Superior temporal gyrus (tissue), 1 donor: Measurements from ENCODE around the gene POPDC2.

ENCODE experiments used
- DNase-seq: peaks from one replicate; pipeline ENCODE4 v3.0.0-alpha.2; 2016; ENCODE audit errors: extremely low spot score

The POPDC2 gene

DNA sequence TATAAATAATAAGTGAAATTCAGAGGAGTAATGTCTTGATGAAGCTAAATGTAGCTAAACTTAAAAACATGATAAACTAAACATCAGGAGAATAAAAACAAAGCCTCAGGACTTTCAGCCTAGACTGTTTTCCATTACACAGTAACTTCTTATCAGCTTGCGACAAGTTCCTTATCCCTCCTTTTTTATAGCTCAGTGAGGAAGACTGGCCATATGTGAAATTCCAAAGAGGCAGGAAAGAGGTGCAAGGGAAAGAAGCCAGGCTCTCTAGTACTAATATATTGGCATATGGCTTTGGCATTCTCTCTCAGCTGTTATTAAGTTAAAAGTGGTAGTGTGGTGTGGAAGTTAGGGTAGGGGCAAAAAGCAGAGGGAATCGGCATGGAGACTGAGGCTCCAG, 12.4 kb upstream of the POPDC2 start:
- DNase-seq: no peak

DNA sequence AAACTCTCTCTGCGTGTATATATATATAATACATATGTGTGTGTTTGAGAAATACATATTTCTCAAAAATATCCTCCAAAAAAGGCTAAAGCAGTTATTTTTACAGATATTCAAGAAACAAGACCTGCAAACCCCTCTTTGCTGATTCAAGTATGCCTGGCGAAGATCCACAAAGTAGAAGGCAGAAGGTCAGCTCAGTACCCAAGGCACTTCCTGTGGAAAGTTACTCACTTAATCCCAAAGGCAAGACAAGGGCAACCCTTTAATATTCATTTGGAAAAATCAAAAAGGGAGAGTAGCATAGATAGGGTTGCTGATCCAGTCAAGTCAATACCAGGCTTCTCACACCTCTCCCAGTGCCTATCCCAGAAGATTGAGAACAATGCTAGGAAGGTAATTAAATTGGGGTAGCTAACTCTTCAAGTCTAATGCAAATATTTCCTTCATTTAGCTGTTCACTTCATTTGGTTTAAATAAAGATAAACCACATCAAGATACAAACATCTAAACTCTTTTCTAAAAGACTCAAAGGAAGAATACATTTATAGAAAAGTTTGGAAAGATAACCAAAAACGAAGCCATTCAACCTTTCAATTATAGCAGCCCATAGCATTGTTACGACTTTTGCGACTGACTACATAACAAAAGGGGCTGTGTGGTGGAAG, 9.6 kb upstream of the POPDC2 start:
- no peak for DNase-seq

DNA sequence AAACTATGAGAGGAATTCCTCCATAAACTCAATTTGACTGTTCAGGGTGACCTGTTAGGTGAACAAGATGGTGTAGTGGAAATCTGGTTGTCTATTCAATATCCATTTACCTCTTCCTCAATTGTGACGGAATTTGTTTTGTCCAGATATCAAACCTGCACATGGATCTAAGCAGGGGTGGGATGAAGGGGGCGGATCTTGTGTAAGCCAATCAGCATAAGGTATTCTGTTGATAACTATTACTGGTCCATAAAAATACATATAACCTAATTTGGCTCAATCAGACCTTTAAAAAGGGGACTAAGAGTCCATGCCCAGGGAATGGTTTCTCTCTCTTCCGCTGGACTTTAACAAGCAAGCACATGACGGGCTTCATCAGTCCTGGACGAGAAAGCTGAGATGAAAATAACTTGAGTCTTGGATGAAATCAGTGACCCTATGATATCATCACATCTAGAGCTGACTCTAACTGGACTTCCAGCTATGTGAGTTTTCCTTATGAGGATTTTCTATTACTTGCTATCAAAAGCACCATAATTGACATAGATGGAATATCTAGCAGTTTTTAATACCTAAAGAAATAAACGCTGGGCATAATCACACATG, 5.7 kb upstream of the POPDC2 start:
- no peak for DNase-seq

DNA sequence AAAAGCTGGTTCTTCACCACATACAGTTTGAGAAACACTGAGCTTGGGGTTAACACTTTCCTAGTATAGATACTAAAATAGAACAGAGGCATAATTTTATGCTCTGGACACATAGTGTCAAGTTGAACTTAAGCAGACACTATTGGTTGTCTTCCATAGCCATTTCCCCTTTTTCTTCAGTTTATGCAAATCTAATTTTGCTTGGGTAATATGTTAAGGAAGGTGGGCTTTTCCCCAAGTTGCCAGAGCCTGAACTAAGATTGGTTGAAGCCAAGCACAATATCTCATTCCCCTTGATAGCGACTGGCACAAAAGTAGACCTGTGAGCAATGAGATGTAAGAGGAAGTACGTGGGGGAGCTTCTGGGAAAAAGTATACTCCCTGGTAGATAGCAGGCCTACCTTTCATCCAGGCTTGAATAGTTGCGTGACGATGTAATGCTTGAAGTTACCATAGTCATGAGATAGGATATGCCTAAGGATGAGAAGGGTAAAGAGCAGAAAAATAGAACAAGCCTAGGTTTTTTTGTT, 4.5 kb upstream of the POPDC2 start:
- DNase-seq: no peak

DNA sequence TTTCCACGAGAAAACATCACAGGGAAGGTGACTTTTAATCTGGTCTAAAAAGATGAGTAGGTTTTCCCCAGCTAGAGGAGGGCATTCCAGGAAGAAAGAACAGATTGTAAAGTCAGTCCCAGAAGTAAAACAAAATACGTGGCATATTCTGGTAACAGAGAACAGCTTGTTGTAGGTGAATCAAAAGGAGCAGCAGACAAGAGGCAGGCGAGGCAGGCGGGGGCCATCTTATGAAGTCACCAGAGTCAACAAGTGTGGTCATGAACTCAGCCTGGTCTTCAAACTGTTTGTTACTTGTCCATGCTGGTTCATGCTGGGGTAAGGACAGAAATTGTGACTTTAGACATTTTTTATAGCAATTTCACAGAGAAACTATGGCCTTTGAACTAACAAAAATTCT, 4.0 kb upstream of the POPDC2 start:
- no peak for DNase-seq

DNA sequence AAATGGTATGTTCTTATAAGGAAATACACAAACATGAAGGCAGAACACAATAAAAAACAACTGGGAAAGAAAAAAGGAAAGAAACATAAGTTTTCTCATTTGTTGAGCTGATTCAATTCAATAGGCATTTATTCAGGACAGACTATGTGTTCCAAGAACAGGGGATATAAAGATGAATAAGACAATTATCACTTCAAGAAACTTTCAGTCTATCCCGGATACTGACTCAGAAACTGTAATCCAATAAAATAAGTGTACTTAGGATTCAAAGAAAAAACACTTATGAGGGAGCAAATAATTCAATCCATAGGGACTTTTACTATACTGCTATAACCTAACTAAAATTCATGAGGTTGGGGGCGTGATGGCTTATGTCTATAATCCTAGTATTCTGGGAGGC, 3.5 kb upstream of the POPDC2 start:
- no peak for DNase-seq

DNA sequence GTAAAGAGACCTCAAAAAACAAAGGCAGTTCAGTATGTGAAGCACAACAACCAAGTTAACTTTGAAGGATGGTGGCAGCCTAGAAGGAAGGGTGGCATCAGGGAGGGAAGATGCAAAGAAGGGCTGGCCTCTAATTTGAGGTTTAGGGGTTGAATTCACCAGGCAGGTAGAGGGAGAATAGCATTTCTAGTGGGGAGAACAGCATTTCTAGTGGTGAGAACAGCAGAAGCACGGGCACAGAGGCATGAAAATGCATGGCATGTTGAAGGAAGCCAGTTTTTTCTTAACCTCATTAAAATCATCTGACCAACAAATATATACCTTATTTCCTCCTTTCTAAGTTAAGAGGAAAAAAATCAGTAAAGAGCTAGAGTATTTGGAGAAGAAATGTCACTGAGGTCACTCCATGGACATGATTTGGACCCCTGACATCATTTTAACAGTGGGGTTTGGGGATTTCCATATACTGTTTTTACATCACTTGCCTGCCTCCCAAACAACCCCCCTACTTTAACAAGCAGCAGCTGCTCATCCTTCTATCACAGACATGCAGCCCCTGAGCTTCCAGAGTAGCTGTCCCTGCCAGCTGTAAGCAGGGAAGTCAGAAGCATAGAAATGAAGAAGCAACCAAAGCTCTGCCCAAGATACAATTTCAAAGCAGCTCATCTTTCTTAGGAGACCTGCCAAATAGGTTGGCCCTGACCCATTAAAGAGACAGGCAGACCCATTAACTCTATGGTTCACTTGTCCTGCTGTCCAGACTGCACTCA, 2.4 kb upstream of the POPDC2 start:
- no peak for DNase-seq

DNA sequence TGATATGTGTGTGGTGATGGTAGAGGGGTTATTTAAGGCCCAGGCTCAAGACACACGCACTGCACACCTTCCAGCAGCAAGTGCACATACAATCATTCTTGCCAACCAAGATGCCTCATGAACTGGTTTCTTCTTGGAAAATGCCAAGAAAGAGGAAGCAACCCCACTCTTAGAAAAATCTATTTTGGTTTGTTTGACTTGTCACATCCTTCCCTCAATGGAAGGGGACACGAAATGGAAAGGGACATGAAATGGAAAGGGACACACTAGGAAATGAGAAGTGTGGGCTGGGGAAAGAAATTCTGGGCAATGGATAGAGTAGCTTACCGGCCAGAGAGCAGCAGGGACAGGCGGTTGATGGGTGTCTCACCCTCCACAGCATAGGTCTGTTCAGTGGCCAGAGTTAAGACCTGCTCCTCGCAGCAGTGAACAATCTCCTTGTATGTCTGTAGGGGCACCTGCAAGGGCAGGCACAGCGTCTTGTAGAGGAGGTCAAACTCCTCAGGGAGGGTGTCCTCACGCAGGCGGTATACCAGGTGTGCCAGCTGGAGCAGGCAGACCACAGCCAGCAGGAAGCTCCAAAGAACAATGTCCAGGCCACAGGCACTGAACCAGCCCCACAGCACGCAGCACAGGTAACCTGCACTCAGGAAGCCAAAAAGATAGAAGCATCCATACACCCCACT, 640 bp downstream of the POPDC2 start:
- DNase-seq: no peak

DNA sequence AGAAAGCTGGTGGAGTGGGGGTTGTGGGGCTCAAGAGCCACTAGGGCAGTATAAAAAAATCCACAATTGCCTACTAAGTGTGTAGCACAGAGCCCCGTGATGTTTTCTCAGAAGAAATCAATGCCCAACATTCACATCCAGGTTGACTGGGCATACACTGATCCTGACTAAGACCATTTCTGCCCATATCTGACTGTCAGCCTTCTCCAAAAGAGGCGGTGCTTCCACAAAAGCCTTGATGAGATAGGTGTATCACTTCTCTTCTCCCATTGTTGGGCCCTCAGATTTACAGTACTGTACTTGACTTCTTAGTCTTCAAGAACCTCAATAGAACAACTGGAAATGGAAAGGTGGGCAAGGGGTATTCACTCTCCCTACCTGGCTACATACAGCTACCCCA, 1.4 kb downstream of the POPDC2 start:
- no peak for DNase-seq

DNA sequence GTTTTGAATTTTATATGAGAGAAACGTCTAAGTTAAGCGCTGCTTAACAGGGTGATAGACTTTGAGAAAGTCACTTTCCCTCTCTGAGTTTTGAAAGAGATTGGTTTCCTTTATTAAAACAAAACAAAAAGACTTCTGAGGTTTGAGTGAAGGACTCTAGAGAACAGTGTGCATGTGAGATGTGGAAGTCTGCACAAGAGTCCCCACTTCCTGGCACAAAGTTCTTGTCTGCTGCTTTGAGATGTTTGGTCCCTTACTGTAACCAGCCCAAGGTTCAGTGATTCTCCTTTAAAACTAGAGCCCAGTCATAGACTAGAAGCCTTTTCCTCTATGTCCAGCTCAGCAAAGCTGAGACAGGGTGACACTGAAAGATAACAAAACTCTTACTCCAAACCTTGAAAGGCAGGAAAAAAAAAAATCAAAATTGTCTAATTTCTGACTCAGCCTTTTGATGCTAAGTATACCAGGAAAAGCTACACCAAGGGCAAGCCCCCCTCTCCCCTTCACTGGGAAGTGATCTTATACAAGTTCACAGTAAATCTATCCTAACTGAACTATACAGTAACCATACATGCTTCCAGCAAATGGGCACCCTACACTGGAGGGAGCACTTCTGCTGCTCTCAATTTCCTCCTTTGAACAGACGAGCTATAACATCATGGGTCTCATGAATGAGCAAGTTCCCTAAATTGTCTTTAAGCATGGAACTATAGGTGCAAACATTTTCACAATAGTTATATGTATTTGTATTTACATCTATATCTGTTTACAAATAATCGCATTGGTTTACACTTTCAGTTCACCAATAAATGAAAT, 2.3 kb downstream of the POPDC2 start:
- no peak for DNase-seq

DNA sequence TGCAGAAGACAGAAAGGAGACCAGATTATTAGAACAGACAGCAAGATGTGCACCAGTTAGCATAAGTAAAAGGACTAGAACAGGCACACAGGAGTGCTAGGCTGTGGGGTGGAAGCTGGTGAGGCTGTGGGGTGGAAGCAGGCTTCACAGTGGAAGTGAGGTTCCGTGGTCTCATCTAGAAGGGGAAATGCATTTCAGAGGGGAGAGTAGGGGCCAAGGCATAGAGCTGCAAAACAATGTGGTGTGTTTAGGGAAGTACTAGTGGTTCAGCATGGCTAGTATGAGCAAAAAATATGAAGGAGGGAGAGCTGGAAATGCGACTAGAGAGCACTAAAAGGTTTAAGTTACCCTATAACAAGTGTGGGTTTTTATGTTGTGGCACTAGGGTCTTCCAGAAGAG, 6.5 kb downstream of the POPDC2 start:
- no peak for DNase-seq

DNA sequence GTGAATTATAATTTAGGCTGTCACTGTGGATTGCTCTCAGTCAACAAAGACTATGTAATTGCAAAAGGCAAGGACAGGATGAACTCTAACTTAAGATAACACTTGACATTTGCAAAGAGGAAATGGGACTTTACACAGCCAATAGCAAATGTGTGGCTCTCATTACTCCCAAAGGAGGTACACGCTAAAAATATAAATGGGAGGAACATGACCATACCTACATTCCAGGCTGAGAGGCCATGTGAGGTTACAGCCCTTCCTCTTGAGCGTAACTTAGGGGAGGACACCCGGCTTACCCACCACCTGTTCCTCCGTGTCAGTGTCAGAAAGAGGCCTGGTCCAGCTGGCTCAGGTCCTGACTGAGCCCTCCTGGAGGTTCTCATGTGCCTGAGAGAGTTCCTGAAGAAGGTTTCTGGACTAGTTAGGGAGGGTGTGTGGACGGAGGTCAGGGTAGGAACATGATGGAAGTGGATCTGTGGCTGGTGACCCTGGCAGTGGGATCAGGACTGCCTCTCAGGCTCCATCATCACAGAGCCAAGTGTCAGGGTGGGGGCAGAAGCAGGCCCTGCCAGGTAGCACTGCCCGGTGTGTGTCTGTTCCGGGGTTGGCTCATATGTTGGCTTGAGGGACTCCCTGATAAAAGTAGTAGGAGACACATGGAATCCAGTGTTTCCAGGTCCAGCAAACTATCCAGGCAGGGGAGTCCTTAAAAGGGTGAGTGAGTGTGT, 7.9 kb downstream of the POPDC2 start:
- DNase-seq: no peak

DNA sequence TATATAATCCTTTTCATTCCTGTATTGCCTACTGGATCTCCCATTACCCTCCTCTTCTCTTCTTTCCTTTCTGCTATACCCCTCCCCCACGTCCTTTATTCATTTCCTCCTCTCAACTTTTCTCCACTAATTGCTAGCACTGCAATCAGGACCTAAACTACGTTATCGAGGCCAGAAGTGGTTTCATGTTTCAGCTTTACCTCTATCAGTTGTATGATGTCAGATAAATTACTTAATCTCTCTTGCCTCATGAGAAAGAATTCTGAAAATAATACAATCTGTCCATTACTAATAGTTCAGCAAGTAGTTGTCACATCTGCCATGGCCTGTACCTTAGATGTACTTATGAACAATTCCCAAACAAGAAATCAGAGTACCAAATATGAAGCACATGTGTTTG, 10.6 kb downstream of the POPDC2 start:
- no peak for DNase-seq

DNA sequence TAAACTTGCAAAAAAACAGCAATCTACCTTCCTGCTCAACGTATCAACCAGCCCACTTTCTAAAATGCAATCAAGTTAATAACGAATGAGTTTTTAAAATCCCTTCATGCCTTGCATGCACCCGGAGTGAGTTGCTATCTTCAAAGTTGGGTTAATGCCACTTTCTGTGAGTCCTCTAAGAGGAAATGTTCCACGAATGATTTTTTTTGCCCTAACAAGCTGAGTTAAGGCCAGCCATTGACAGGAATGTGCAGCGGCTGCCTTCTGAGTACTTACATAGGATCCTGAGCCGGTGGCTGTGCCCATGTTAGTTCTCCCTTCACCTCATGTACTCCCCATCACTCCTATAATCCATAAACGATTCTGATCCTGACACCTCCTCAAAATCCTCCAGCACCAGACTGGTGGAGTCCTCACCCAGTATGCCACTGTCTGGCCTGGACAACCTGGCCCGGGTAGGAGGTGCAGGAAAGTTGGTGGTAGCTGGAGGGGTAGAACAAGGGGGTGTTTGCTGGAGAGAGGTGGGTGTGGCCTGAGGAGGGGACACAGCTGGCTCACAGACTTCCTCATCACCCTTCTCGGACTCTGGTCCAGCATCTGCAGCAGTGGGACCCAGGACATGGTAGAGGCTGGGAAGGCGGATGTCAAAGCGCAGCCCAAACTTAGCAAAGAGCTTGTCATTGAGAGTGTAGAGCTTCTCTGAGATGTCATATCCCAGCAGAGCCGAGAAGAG, 12.4 kb downstream of the POPDC2 start:
- DNase-seq: no peak

DNA sequence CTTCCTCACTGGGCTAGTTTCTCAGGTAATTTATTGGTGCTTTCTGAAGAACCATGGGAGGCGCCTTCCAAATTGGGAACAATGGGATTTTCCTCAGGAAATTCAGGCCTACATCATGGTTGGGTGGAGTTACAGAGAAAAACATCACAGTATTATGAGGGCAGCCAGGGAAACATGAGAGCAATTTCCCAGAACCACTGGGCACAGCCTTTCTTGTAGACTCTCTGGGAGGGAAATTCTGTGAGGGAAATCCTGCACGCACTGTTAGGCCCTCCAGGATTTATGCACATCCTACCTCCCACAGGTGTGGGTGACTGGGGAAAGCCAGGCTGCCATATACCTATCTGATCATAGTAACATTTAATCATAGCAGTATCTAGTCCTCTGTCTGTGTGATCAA, 13.2 kb downstream of the POPDC2 start:
- no peak for DNase-seq

DNA sequence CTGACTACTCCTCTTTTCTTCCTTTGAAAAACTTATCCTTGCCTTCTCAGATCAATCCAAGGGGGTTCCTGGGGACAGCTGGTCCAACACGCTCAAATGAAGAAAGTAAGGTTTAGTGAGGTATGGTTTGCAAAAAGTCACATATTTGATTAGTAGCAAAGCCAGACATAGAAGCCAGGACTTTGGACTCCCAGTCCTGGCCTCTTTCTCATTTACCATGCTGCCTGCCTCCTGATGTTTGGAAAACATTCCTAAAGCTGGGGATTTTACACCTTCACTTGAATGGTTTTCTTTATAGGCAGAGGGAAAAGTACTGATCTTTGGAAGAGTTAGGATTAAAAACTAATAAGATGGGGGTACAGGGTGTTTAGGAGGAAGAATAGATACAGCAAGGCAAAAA, 14.6 kb downstream of the POPDC2 start:
- no peak for DNase-seq

DNA sequence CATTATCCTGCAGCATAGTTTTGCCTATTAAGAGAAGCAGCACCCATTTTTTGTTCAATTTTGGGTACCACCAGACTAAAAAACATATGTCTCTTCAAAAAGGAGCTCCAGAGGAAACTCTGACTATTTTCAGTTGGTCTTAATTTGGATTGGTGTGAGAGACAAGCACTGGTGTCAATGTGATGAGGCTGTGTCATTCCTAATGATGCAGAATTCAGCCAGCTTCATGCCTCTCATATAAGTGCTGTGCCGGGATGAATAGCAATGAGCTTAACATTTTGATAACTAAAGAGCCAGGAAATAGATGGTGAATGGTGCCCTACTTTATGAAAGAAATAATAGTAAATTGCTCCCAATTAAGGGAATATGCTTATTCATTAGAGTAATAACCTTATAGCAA, 15.9 kb downstream of the POPDC2 start:
- DNase-seq: no peak

DNA sequence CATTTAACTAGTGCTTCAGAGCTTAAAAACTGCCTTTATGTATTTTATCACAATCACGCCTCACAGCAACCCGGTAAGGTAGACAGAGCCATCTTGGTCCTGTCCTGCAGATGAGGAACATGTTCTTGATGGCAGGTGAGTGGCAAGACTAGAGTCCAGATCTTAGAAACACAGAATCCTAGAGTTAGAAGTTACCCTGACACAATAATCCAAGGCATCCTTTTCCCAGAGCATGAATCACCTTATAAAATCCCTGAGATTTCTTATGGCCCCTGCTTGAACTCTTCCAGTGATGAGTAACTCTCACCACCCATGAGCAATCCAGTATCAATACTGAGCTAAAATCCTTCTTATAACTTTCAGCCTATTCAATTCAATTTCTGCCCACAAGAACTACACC, 16.9 kb downstream of the POPDC2 start:
- DNase-seq: no peak

DNA sequence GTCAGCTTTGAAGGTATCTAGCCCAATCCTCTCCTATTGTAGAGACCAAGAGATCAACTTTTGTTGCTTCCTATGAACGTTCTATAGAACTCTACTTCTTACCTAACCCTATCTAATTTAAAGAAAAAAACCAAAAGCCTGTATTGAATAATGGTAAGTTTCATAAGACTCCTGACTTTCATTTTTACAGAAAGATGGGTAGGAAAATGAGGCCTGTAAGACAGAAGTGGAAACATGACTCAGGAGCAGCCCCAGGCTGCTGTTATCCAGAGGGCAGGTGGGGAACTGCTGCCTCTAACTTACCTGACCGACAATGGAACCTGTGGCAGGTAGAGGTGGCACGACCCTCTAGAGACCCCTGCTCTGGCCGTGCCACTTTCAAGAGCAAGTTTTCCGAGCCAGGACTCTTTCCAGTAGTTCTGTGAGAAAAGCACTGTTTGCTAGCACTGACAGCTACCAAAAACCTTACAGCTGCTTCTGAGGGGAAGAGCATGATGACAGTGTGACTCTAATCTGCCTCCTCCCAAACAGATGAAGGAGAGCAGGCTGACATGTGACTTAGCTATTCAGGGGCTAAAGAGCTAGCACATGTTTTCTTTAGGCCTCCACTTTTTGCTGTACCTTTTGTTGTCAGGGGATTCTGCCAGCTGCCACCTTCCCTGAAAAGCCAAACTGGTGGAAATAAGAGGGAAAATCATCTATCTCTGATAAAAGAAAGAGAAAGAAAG, 17.5 kb downstream of the POPDC2 start:
- no peak for DNase-seq

DNA sequence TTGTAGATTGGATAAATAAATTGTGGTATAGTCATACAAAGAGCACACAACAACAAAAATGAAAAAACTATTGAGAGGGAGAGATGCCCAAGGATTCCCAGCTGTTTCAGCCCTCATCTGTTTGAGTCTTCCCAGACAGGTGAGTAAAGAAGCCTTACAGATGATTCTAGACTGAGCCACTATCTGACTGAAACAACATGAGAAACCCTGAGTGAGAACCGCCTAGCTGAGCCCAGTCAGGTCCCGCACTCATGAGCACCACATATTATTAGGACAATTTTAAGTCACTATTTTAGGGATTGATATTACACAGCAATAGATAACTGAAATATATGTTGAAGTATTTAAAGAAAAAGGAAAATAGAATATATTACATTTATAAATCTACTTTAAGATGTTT, 19.0 kb downstream of the POPDC2 start:
- no peak for DNase-seq
